LNCaP clone FGC (cell line): ENCODE results near the gene GFRA1.
"Not testable (repeated sequence)": the region's sequence is repeated elsewhere in the genome, so short reads cannot be mapped to it uniquely, and the experiment has no call there.

ENCODE experiments used
- DNase-seq: peaks from one replicate; pipeline ENCODE4 v3.0.0-alpha.2; 2011; ENCODE audit warnings: low read depth
- H3K4me3 ChIP-seq: 2 replicates; pipeline ENCODE4 v1.5.1; 2011; ENCODE audit warnings: mild to moderate bottlenecking, low read depth, low read length, control low read depth
- CTCF ChIP-seq: IDR thresholded peaks from 2 replicates; pipeline ENCODE4 v1.5.1; 2012; ENCODE audit warnings: mild to moderate bottlenecking; ENCODE audit not compliant: control insufficient read depth, insufficient read depth; ENCODE audit errors: extremely low read depth

GFRA1 gene

GRCh38 chr10:116053910-116054309, 219.1 kb downstream of the GFRA1 start:
- H3K4me3 ChIP-seq = no peak overlapping the region
- no peak for DNase-seq
- no peak for TF ChIP-seq CTCF

DNA sequence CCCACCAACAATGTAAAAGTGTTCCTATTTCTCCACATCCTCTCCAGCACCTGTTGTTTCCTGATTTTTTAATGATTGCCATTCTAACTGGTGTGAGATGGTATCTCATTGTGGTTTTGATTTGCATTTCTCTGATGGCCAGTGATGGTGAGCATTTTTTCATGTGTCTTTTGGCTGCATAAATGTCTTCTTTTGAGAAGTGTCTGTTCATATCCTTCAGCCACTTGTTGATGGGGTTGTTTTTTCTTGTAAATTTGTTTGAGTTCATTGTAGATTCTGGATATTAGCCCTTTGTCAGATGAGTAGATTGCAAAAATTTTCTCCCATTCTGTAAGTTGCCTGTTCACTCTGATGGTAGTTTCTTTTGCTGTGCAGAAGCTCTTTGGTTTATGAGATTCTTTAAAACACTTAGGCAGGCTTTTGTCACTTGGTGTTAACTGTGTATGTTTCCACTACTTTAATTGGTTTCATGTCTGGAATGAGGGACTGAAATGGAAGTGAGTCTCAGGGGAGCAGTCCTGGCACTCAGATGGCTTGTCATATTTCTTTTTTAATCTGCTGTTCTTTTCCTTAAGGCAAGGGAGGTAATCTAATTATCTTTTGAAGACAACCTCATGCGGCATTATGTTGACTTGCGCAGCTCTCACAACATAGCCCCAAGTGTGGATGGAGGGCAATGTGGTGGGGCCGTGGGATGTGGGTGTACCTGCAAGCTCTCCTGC, 219.8 kb downstream of the GFRA1 start:
- not testable (repeated sequence) for DNase-seq, H3K4me3 ChIP-seq

DNA sequence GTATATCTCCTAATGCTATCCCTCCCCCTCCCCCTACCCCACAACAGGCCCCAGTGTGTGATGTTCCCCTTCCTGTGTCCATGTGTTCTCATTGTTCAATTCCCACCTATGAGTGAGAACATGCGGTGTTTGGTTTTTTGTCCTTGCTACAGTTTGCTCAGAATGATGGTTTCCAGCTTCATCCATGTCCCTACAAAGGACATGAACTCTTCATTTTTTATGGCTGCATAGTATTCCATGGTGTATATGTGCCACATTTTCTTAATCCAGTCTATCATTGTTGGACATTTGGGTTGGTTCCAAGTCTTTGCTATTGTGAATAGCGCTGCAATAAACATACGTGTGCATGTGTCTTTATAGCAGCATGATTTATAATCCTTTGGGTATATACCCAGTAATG, 220.5 kb downstream of the GFRA1 start:
- not testable (repeated sequence) for H3K4me3 ChIP-seq

GRCh38 chr10:116049974-116050304, 223.1 kb downstream of the GFRA1 start:
- no peak for DNase-seq

More for the DNA sequence above, 220.5 kb downstream of the GFRA1 start:
- DNase-seq = not testable (repeated sequence)

GRCh38 chr10:116049158-116049973, 223.6 kb downstream of the GFRA1 start:
- no peak for DNase-seq
- no peak overlapping the region for H3K4me3 ChIP-seq
- TF ChIP-seq CTCF = no peak

More at GRCh38 chr10:116049974-116050304, 223.1 kb downstream of the GFRA1 start:
- no peak for TF ChIP-seq CTCF
- no peak overlapping the region for H3K4me3 ChIP-seq

- TF ChIP-seq CTCF = no peak
- H3K4me3 ChIP-seq = no peak overlapping the region
- no peak for DNase-seq
These were observed 227.3 kb downstream of the GFRA1 start for GRCh38 chr10:116045366-116046356.

DNA sequence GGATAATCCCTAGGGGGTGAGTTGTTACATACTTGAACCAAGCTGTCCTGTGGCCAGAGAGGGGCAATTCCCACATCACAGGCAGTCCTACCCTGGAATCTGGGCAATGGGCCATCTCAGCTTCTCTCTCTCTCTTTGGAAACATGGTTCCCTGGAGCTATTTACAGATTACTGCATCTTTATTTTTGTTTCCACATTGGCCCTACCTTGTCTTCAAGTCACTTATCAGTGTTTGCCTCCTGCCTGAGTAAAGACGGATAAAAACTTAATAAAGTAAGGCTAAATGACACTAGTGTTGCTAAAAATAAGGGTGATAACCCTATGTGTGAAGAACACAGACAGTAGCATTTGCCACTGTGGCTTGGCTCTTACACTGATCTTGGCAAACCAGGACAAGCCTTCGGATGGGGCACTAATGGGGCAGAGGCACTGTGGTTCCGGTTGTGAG, 228.2 kb downstream of the GFRA1 start:
- DNase-seq = no peak
- H3K4me3 ChIP-seq = no peak overlapping the region
- no peak for TF ChIP-seq CTCF
